Testis (tissue), 2 donors: ENCODE results near the gene COL17A1.

Experiments used
- POLR2A ChIP-seq: fragments of 450-650 bp; IDR thresholded peaks from one replicate; pipeline ENCODE4 v1.6.1; 2017; ENCODE audit warnings: antibody characterized with exemption, mild to moderate bottlenecking, moderate library complexity
- TF ChIP-seq, protein P1 (sequence below), 3 experiments: fragments of 450-650 bp in 2 of 3; fragments of 200-600 bp in 1 of 3; sonication (generic) in 1 of 3; IDR thresholded peaks; one replicate each; pipeline ENCODE4 v1.5.1; 2016 to 2019; ENCODE audit warnings: antibody characterized with exemption in 3 of 3, mild to moderate bottlenecking in 2 of 3, moderate library complexity in 1 of 3

DNA sequence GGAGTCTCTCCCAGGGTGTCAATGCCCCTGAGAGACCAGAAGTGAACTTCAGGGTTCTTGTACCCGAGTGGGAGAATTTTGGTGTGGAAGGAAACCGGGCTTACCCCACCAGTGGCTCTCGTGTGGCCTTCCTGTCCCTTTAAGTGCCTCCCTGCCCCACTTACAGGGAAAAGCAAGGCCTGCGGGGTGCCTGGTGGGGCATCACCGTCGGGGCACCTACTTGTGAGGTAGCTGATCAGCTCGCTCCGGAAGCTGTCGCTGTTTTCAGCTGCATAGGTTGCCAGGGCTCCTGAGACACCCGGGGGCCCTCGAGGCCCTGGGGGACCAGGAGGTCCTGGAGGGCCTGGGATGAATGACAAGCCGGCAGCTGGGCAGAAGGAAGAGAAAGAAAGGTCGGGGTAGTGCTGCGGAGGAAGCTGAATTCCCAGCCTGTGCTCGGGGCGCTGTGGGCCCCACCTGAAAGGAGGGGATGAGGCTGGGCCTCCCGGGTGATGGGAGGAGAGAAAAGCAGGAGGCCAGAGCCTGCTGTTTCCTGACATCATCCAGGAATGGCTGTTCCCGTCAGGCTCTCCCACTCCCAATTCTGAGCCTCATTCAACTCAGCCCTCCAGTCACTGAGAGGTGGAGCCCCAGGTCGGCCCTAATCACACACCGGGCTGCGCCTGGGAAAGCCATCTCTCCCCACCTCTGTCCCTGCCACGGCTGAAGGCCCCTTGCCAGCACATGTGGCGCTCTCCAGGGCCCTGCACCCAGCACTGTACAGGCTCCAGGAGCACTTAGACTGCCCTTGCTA is 51.1 kb downstream of the COL17A1 start:
- TF ChIP-seq, protein P1, sequence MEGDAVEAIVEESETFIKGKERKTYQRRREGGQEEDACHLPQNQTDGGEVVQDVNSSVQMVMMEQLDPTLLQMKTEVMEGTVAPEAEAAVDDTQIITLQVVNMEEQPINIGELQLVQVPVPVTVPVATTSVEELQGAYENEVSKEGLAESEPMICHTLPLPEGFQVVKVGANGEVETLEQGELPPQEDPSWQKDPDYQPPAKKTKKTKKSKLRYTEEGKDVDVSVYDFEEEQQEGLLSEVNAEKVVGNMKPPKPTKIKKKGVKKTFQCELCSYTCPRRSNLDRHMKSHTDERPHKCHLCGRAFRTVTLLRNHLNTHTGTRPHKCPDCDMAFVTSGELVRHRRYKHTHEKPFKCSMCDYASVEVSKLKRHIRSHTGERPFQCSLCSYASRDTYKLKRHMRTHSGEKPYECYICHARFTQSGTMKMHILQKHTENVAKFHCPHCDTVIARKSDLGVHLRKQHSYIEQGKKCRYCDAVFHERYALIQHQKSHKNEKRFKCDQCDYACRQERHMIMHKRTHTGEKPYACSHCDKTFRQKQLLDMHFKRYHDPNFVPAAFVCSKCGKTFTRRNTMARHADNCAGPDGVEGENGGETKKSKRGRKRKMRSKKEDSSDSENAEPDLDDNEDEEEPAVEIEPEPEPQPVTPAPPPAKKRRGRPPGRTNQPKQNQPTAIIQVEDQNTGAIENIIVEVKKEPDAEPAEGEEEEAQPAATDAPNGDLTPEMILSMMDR (IDR thresholded peaks at IDR 0.05), result no peak
- TF ChIP-seq POLR2A, result no peak
